ENCODE measurements around the gene TMEM100. TPM values are rescaled to one million over a fixed set of nuclear protein-coding genes. Genes with fewer than 3 reads are reported as not detected.

TMEM100 gene
- total and polyA plus RNA-seq, 10 of the 15 experiments (the other 5 are each of a cell fraction or from before 2014, with no cell fraction given): not detected

DNA sequence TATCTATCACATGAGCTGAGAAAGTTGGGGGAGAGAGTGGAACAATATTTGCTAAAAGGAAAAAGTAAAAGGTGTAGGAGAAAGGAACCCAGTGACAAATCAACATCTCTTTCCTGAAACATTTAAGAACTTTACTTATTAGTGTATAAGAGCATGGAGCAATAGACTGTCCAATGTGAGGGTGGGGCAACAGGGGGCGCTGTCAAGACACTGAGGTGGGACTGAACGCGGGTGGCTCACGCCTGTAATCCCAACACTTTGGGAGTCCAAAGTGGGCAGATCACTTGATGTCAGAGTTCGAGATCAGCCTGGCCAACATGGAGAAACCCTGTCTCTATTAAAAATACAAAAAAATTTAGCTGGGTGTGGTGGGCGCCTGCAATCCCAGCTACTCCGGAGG lies 49.4 kb upstream of the TMEM100 start:
- ChIA-PET SMC1A (ENCODE audit: uncharacterized antibody, unreplicated experiment) (interaction anchor here (1.0 to 2.0 kb wide), 4 partner anchors 11 to 246 kb away, joined by 3 to 8 read pairs (median 5); no protein-coding TSS in a partner anchor), POLR2A (no interaction called here), CTCF (interaction anchor here (1.0 to 4.5 kb wide), 8 partner anchors 10 to 246 kb away, joined by 3 to 33 read pairs (median 10); partner anchors contain the start of gene PCTP), RAD21 (ENCODE audit: unreplicated experiment) (interaction anchor here (1.3 kb wide), 1 partner anchor 247 kb away, joined by 4 read pairs; no protein-coding TSS in a partner anchor)
- no TSS peak for BruUV-seq (replicated peaks)
- FAIRE-seq: no peak
- H3K9ac ChIP-seq (ENCODE audit: control insufficient read depth, insufficient read depth, low read length): no peak overlapping the region
- H3K79me2 ChIP-seq (ENCODE audit: control insufficient read depth, insufficient read depth, low read length): no peaks in the 10 kb centered on the region
- H3K4me1 ChIP-seq (ENCODE audit: control insufficient read depth, insufficient read depth, low read length): no peaks in the 10 kb centered on the region
- no peaks in the 10 kb centered on the region for H4K20me1 ChIP-seq (ENCODE audit: control insufficient read depth, insufficient read depth)
- H3K4me3 ChIP-seq: no peak overlapping the region
- intact Hi-C loops (cut with micrococcal nuclease; ENCODE audit: unreplicated experiment): loop anchor here (5.0 kb wide), 1 partner anchor 170 kb away; no protein-coding TSS in a partner anchor
- no peak overlapping the region for H3K4me2 ChIP-seq (ENCODE audit: control insufficient read depth, insufficient read depth)
- no peaks in the 10 kb centered on the region for H3K36me3 ChIP-seq (ENCODE audit: control insufficient read depth in 2 of 2, insufficient read depth in 2 of 2, low read length in 1 of 2)
- H3K27me3 ChIP-seq (replicated peaks in 1 of 2; ENCODE audit: control insufficient read depth in 2 of 2, insufficient read depth in 2 of 2, low read length in 1 of 2): no peaks in the 10 kb centered on the region
- H3K27ac ChIP-seq (ENCODE audit: control insufficient read depth, insufficient read depth): no peak overlapping the region
- H3K9me3 ChIP-seq (replicated peaks; ENCODE audit: control insufficient read depth, insufficient read depth, low read length): no peaks in the 10 kb centered on the region
- TF ChIP-seq RB1 (IDR thresholded peaks at IDR 0.05; ENCODE audit: borderline replicate concordance) (no peak), HDGF (IDR thresholded peaks at IDR 0.05) (no peak), TCF3 (IDR thresholded peaks at IDR 0.05; ENCODE audit: borderline replicate concordance, insufficient read depth, low read depth, low read length) (no peak), IKZF2 (IDR thresholded peaks at IDR 0.05) (no peak), POU2F2 (IDR thresholded peaks at IDR 0.05; ENCODE audit: borderline replicate concordance, low read depth, low read length) (no peak)
- TF ChIP-seq, protein P1, sequence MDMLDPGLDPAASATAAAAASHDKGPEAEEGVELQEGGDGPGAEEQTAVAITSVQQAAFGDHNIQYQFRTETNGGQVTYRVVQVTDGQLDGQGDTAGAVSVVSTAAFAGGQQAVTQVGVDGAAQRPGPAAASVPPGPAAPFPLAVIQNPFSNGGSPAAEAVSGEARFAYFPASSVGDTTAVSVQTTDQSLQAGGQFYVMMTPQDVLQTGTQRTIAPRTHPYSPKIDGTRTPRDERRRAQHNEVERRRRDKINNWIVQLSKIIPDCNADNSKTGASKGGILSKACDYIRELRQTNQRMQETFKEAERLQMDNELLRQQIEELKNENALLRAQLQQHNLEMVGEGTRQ (IDR thresholded peaks at IDR 0.05; ENCODE audit: borderline replicate concordance, low read depth, low read length): no peak
- 89% methylated on average over 7 of the region's 7 CpGs for WGBS (ENCODE audit: insufficient coverage, insufficient replicate concordance, low lambda C conversion rate, missing lambda C conversion rate)
- in situ Hi-C loops (cut with MboI): loop anchor here (5.0 kb wide), 1 partner anchor 245 kb away; no protein-coding TSS in a partner anchor
- no peak for ATAC-seq
- no peak for DNase-seq (ENCODE audit: low read depth, low spot score)
- no peak overlapping the region for H2AFZ ChIP-seq (ENCODE audit: control insufficient read depth, low read depth, low read length)

Measured in GM12878 (cell line).